Omental fat pad (tissue), 4 donors: ENCODE measurements around the gene IL16. TPM values are rescaled to one million over a fixed set of nuclear protein-coding genes. Genes with fewer than 3 reads are reported as not detected.

Experiments used
- ATAC-seq: fragments of 150-250 bp; one replicate; pipeline ENCODE4 v1.9.1; 2016; ENCODE audit warnings: mild to moderate bottlenecking, moderate library complexity; ENCODE audit not compliant: low FRiP score
- DNase-seq: peaks from one replicate; pipeline ENCODE4 v3.0.0-alpha.2; 2019; ENCODE audit warnings: low spot score
- total RNA-seq, 4 donors: library from RNA; depleted of rRNA; stranded (reverse); fragments of >200 nt; gene quantifications; one replicate each; pipeline ENCODE4 v1.1.0, GENCODE V29; 2016
- TF ChIP-seq, protein P1 (sequence below), 3 donors: fragments of 450-650 bp; IDR thresholded peaks; one replicate each; pipeline ENCODE4 v1.5.1; 2016 to 2017; ENCODE audit warnings: antibody characterized with exemption in 3 of 3, mild to moderate bottlenecking in 3 of 3, moderate library complexity in 2 of 3

The IL16 gene
- total RNA-seq, 4 donors from 2014 or later, result 22.7 to 45.8 (median 34.4) TPM

DNA sequence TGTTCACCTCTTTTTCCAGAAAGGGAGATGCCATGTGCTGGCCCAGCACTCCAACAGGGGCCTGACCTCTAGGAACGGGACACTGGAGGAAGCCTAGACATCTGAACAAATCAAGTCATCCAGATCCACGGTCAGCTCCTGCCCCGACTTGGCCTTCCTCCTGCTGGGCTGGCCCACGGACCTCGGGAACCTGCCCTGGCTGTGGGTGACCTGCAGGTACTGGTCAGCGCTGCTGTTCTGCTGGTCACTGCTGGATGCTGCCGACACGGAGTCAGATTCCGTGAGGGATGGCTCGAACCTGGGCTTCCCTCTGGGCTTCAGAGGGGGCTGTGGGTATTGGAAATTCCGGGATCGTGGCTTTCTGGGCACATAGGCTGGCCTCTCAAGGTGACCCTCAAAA is 135.6 kb downstream of the IL16 start:
- ATAC-seq, result no peak
- TF ChIP-seq, protein P1, sequence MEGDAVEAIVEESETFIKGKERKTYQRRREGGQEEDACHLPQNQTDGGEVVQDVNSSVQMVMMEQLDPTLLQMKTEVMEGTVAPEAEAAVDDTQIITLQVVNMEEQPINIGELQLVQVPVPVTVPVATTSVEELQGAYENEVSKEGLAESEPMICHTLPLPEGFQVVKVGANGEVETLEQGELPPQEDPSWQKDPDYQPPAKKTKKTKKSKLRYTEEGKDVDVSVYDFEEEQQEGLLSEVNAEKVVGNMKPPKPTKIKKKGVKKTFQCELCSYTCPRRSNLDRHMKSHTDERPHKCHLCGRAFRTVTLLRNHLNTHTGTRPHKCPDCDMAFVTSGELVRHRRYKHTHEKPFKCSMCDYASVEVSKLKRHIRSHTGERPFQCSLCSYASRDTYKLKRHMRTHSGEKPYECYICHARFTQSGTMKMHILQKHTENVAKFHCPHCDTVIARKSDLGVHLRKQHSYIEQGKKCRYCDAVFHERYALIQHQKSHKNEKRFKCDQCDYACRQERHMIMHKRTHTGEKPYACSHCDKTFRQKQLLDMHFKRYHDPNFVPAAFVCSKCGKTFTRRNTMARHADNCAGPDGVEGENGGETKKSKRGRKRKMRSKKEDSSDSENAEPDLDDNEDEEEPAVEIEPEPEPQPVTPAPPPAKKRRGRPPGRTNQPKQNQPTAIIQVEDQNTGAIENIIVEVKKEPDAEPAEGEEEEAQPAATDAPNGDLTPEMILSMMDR (IDR thresholded peaks at IDR 0.05), result no peak

DNA sequence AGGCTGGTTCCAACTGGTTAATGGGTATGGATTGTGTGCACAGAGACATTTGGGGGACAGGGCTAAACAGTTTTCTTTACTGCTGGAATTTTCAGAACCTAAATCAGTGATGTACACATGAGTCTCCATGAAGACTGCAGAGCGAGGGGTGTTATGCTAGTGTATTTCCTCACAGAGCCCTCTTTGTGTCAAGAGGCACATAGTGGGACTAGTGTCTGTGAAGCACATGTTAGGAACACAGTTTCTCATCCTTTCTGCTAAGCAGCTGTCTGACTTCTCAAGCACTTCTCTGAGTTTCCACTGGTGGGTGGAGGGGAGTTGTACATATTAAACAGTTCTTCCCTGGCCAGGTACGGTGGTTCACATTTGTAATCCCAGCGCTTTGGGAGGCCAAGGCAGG is 136.7 kb downstream of the IL16 start:
- TF ChIP-seq, protein P1 (IDR thresholded peaks at IDR 0.05), result no peak
- DNase-seq (no peak), ATAC-seq (no peak)

More for the DNA sequence above, 135.6 kb downstream of the IL16 start:
- no peak for DNase-seq

DNA sequence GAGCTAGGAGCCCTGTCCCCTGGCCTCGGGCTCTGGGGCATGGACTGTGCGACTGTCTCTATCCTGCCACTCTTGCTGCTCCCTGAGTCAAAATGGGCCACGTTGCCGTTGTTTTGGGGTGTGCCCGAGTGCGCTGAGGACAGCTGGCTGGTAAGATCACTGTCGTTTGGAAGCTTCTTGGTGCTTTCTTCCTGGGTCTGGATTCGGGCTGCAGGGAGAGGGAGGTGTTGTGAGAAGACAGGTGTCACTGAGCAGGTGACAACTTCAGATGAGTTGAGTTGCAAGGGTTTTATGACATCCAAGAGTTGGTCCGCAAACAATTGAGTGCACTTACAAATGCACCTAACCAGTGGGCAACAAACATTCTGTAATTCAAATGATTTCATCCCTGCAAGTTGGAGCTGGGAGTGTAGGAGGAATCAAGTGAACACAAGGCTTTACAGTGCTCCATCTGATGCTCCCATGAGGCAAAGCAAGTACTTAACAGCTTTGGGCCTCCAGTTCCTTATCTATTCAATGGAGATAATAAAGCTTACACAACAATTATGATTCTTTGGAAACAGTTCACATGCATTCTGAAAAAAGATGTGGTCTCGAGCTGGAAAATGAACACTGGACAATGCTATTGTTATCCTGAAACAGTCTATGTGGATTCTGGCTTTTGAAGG is 138.2 kb downstream of the IL16 start:
- no peak for ATAC-seq
- TF ChIP-seq, protein P1 (IDR thresholded peaks at IDR 0.05), result no peak

DNA sequence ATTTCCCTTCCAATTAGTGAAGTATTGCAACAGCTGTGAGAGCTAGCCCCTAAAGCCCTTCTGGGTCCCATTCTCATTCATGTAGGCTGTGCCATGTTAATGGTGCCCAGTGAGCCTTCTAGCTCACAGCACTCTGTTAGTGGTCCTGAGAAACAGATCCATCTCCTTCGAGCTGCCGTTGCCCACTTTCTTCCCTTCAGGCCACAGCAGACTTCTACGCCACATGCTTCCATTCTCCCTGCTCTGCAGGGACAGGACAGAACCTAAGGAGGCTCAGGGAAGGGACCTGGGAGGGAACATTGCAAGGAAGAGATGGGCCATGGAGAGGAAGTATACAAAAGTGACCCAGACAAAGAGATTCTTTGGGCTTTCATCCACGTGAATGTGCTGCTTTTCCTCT is 139.0 kb downstream of the IL16 start:
- ATAC-seq, result no peak
- TF ChIP-seq, protein P1 (IDR thresholded peaks at IDR 0.05), result no peak
- no peak for DNase-seq

More for the DNA sequence above, 138.2 kb downstream of the IL16 start:
- no peak for DNase-seq

DNA sequence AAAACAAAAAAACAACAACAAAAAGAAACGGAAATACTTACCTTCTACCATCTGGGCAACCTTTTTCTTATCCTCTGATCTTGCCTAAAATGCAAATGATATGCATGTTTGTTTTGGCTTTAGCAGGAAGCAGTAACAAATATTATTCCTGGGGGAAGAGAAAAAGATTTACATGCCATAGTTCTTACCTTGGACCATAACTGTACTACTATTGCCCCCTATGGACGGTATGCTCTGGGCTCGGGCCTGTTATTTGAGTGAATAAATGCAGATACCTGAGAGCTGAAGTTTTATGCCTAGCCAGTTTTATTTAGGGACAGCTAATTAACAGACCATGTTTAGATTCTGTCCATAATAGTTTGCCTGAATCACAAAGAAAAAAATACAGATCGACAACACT is 139.9 kb downstream of the IL16 start:
- TF ChIP-seq, protein P1 (IDR thresholded peaks at IDR 0.05), result no peak
- DNase-seq (no peak), ATAC-seq (no peak)

DNA sequence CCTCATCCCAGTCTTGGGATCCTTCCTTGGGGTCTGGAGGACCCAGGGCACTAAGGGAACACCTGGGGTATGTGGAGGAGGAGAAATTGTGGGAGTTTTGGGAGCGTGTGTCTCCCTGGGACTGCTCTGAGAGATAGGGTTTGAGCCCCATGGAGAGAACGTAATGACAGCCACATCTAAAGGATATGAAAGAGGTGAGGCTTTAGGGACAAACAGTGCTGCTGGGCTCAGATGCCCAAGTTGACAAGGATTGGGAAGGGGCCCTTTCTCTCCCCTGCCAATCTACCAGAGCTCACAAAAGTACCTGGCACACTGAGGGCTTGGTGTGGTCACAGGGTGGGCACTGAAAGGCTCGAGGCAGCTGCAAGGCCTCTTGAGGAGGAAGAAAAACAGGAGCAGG is 140.6 kb downstream of the IL16 start:
- TF ChIP-seq, protein P1 (IDR thresholded peaks at IDR 0.05), result no peak

DNA sequence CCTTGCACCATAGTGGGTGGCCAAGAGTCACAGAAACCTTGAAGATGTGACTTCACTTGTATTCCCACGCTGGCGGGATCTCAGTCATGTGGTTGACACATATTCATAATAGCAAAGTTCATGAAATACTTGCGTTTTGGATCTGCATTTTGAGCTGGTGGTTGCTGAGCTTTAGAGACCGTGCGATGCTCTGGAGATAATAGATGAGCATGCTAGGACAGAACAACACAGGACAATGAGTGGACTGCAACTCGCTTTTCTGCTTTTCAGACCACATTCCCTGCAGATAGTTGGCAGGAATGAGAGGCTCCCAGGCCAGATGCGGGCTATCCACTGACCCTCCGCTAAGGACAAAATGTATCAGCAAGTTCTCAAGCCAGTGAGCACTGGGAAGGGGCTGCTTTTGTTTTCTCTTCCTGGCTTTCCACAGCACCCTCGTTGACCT is 141.1 kb downstream of the IL16 start:
- ATAC-seq (no peak), DNase-seq (no peak)
- TF ChIP-seq, protein P1 (IDR thresholded peaks at IDR 0.05), result no peak

More for the DNA sequence above, 140.6 kb downstream of the IL16 start:
- no peak for ATAC-seq
- DNase-seq, result no peak
